Cardiac fibroblast (primary cell): ENCODE results near the gene GPATCH2.

Experiments
- DNase-seq, 2 donors: peaks; one replicate each; pipeline versions ENCODE4 v3.0.0 to v3.0.0-alpha.2; 2010; ENCODE audit warnings: low read depth in 2 of 2
- H3K4me3 ChIP-seq, 2 donors: replicated peaks in 1 of 2; 1 replicate in 1 of 2; 2 replicates in 1 of 2; pipeline ENCODE4 v1.5.1; 2011; ENCODE audit warnings: low read depth in 2 of 2, low read length in 2 of 2, mild to moderate bottlenecking in 2 of 2, moderate library complexity in 1 of 2
- CTCF ChIP-seq: IDR thresholded peaks from one replicate; pipeline ENCODE4 v1.5.1; 2011; ENCODE audit warnings: low read depth, mild to moderate bottlenecking, low read length, inconsistent platforms

GPATCH2 gene

GRCh38 chr1:217418269-217419193 is 212.4 kb downstream of the GPATCH2 start:
- no peak for DNase-seq
- no peak overlapping the region for H3K4me3 ChIP-seq
- no peak for TF ChIP-seq CTCF

GRCh38 chr1:217417363-217417762 is 213.5 kb downstream of the GPATCH2 start:
- no peak overlapping the region for H3K4me3 ChIP-seq
- TF ChIP-seq CTCF = no peak
- DNase-seq = no peak

GRCh38 chr1:217407534-217408001 is 223.3 kb downstream of the GPATCH2 start:
- no peak for TF ChIP-seq CTCF
- peak; percentile 7 to 16 for DNase-seq
- no peak overlapping the region for H3K4me3 ChIP-seq

GRCh38 chr1:217403026-217403720 is 227.7 kb downstream of the GPATCH2 start:
- H3K4me3 ChIP-seq = no peak overlapping the region
- DNase-seq = no peak
- no peak for TF ChIP-seq CTCF

GRCh38 chr1:217402301-217402700 is 228.6 kb downstream of the GPATCH2 start:
- H3K4me3 ChIP-seq = no peak overlapping the region
- DNase-seq = no peak
- no peak for TF ChIP-seq CTCF

- DNase-seq = peak in 1 of 2 donors; percentile 32
- TF ChIP-seq CTCF = no peak
- no peak overlapping the region for H3K4me3 ChIP-seq
These were observed 237.0 kb downstream of the GPATCH2 start for GRCh38 chr1:217393896-217394295.
